WERI-Rb-1 (cell line): ENCODE results near the gene BTBD6.

Experiments used
- DNase-seq: peaks from one replicate; pipeline ENCODE4 v3.0.0-alpha.2; 2020
- H3K27ac ChIP-seq: fragments of 250-450 bp; sonication (Bioruptor Pico); 2 replicates; pipeline ENCODE4 v1.5.1; 2020; ENCODE audit warnings: mild to moderate bottlenecking, moderate library complexity
- H3K27me3 ChIP-seq: fragments of 250-450 bp; sonication (Bioruptor Pico); 2 replicates; pipeline ENCODE4 v1.5.1; 2021; ENCODE audit warnings: mild to moderate bottlenecking, low read depth, moderate library complexity; ENCODE audit not compliant: insufficient read depth, severe bottlenecking
- H3K36me3 ChIP-seq: fragments of 250-450 bp; sonication (Bioruptor Pico); 2 replicates; pipeline ENCODE4 v1.5.1; 2020; ENCODE audit warnings: mild to moderate bottlenecking, moderate library complexity
- H3K4me3 ChIP-seq: 2 replicates; pipeline ENCODE4 v1.5.1; 2011; ENCODE audit warnings: low read depth, mild to moderate bottlenecking, control low read depth, low read length
- H3K9me3 ChIP-seq: fragments of 250-450 bp; sonication (Bioruptor Pico); 2 replicates; pipeline ENCODE4 v1.5.1; 2021; ENCODE audit warnings: mild to moderate bottlenecking, moderate library complexity; ENCODE audit not compliant: severe bottlenecking
- CTCF ChIP-seq: IDR thresholded peaks from 2 replicates; pipeline ENCODE4 v1.5.1; 2011; ENCODE audit warnings: low read depth, mild to moderate bottlenecking, control low read depth, inconsistent platforms, low read length

BTBD6 gene

GRCh38 chr14:105267820-105268548 lies 19.7 kb downstream of the BTBD6 start:
- Histone ChIP-seq H3K27me3 (no peaks in the 10 kb centered on the region), H3K27ac (no peak overlapping the region), H3K4me3 (no peak overlapping the region), H3K9me3 (no peaks in the 10 kb centered on the region), H3K36me3 (peaks cover 7% of the 10 kb centered on the region; the same call in 1 of the 2 replicates)
- peak; percentile 33; the same call in 1 of the 2 replicates for TF ChIP-seq CTCF
- DNase-seq = no peak

GRCh38 chr14:105268736-105269354 lies 20.5 kb downstream of the BTBD6 start:
- H3K9me3 ChIP-seq = no peaks in the 10 kb centered on the region
- peaks cover 4% of the 10 kb centered on the region; the same call in 1 of the 2 replicates for H3K36me3 ChIP-seq
- TF ChIP-seq CTCF = no peak
- no peak for DNase-seq
- no peaks in the 10 kb centered on the region for H3K27me3 ChIP-seq
- H3K4me3 ChIP-seq = no peak overlapping the region
- no peak overlapping the region for H3K27ac ChIP-seq

GRCh38 chr14:105269405-105269804 lies 21.1 kb downstream of the BTBD6 start:
- TF ChIP-seq CTCF = no peak
- no peak overlapping the region for H3K4me3 ChIP-seq
- no peak overlapping the region for H3K27ac ChIP-seq

GRCh38 chr14:105271224-105271890 lies 23.0 kb downstream of the BTBD6 start:
- DNase-seq = no peak
- Histone ChIP-seq H3K4me3 (no peak overlapping the region), H3K27me3 (no peaks in the 10 kb centered on the region), H3K9me3 (no peaks in the 10 kb centered on the region), H3K36me3 (no peaks in the 10 kb centered on the region), H3K27ac (no peak overlapping the region)
- no peak for TF ChIP-seq CTCF

More at GRCh38 chr14:105269405-105269804, 21.1 kb downstream of the BTBD6 start:
- no peak for DNase-seq
- no peaks in the 10 kb centered on the region for H3K9me3 ChIP-seq
- H3K27me3 ChIP-seq = no peaks in the 10 kb centered on the region
- H3K36me3 ChIP-seq = no peaks in the 10 kb centered on the region

GRCh38 chr14:105272623-105273022 lies 24.3 kb downstream of the BTBD6 start:
- Histone ChIP-seq H3K27ac (no peak overlapping the region), H3K27me3 (no peaks in the 10 kb centered on the region), H3K9me3 (no peaks in the 10 kb centered on the region), H3K4me3 (no peak overlapping the region), H3K36me3 (no peaks in the 10 kb centered on the region)
- TF ChIP-seq CTCF = no peak
- no peak for DNase-seq
